ENCODE measurements around the gene TM9SF3. TPM values are rescaled to one million over a fixed set of nuclear protein-coding genes. Genes with fewer than 3 reads are reported as not detected.

TM9SF3 gene
- total RNA-seq (2022; extraction: Qiagen RNA extraction; ENCODE audit: low read depth) = 56.1 to 99.6 TPM (median 89.7 TPM) in 5 replicates

GRCh38 chr10:96586419-96587263, at the start of gene TM9SF3:
Gene TM9SF3, minus strand, starts transcription at chr10:96587012. Its CDS starts 177 bp downstream, at chr10:96586835.

GRCh38 chr10:96513698-96514561, 72.9 kb downstream of the TM9SF3 start, which contains the start of gene TLL2:
Gene TLL2, minus strand, starts transcription at chr10:96513926. Its CDS starts 241 bp downstream, at chr10:96513685.

Other genes with a start within 250 kb of the TM9SF3 start
- gene OPALIN, start 228.0 kb downstream of the TM9SF3 start, total RNA-seq (2022; extraction: Qiagen RNA extraction; ENCODE audit: low read depth) = not detected in 5 replicates
- 0.08 to 0.24 TPM (median 0.15 TPM) in 5 replicates for gene TLL2, start 73.1 kb downstream of the TM9SF3 start, total RNA-seq (2022; extraction: Qiagen RNA extraction; ENCODE audit: low read depth)
- 0.67 to 1.2 TPM (median 1.0 TPM) in 5 replicates for gene PIK3AP1, start 133.5 kb upstream of the TM9SF3 start, total RNA-seq (2022; extraction: Qiagen RNA extraction; ENCODE audit: low read depth)
- 6.7 to 9.6 TPM (median 8.2 TPM) in 5 replicates for gene LCOR, start 245.3 kb upstream of the TM9SF3 start, total RNA-seq (2022; extraction: Qiagen RNA extraction; ENCODE audit: low read depth)

All from A549 treated with GW870086 at 1 μM for 4 hours (cell line).